ENCODE data around the gene PRSS27.

The PRSS27 gene

GRCh38 chr16:2745116-2745890, 25.3 kb upstream of the PRSS27 start:
- H3K4me3 ChIP-seq (ENCODE audit: low read depth, low read length), result no peak overlapping the region
- no peak for DNase-seq (ENCODE audit: low read depth)
- no peak for TF ChIP-seq CTCF (IDR thresholded peaks at IDR 0.05; ENCODE audit: control insufficient read depth, extremely low read depth, insufficient read depth)

GRCh38 chr16:2744711-2745110, 24.7 kb upstream of the PRSS27 start:
- DNase-seq (ENCODE audit: low read depth), result no peak
- H3K4me3 ChIP-seq (ENCODE audit: low read depth, low read length), result no peak overlapping the region
- no peak for TF ChIP-seq CTCF (IDR thresholded peaks at IDR 0.05; ENCODE audit: control insufficient read depth, extremely low read depth, insufficient read depth)

- DNase-seq (ENCODE audit: low read depth), result no peak
- no peak for TF ChIP-seq CTCF (IDR thresholded peaks at IDR 0.05; ENCODE audit: control insufficient read depth, extremely low read depth, insufficient read depth)
- H3K4me3 ChIP-seq (ENCODE audit: low read depth, low read length), result no peak overlapping the region
Observed at GRCh38 chr16:2743007-2743810, 23.2 kb upstream of the PRSS27 start.

GRCh38 chr16:2742323-2743006, 22.4 kb upstream of the PRSS27 start:
- DNase-seq (ENCODE audit: low read depth), result no peak
- no peak for TF ChIP-seq CTCF (IDR thresholded peaks at IDR 0.05; ENCODE audit: control insufficient read depth, extremely low read depth, insufficient read depth)
- no peak overlapping the region for H3K4me3 ChIP-seq (ENCODE audit: low read depth, low read length)

- no peak for DNase-seq (ENCODE audit: low read depth)
- H3K4me3 ChIP-seq (ENCODE audit: low read depth, low read length), result no peak overlapping the region
- no peak for TF ChIP-seq CTCF (IDR thresholded peaks at IDR 0.05; ENCODE audit: control insufficient read depth, extremely low read depth, insufficient read depth)
Observed at GRCh38 chr16:2741168-2741567, 21.1 kb upstream of the PRSS27 start.

GRCh38 chr16:2740476-2740875, 20.5 kb upstream of the PRSS27 start:
- no peak overlapping the region for H3K4me3 ChIP-seq (ENCODE audit: low read depth, low read length)
- no peak for DNase-seq (ENCODE audit: low read depth)
- TF ChIP-seq CTCF (IDR thresholded peaks at IDR 0.05; ENCODE audit: control insufficient read depth, extremely low read depth, insufficient read depth), result no peak
